HepG2 (cell line): ENCODE data around the gene XRCC5. TPM values are rescaled to one million over a fixed set of nuclear protein-coding genes. Genes with fewer than 3 reads are reported as not detected.

Experiments used
- ATAC-seq: fragments of 200-7000 bp; cut with Tn5 transposase; 3 replicates; pipeline ENCODE4 v1.9.1; 2020; ENCODE audit warnings: mild to moderate bottlenecking, moderate library complexity
- BruUV-seq: library from RNA; stranded (reverse); fragments of 400-500 nt; replicated peaks from 2 replicates; lab custom pipeline; 2021; lab: Mats Ljungman, UMichigan
- CTCF ChIA-PET: fragments of 300-600 bp; formaldehyde crosslinking; extraction: SDS; loops from one replicate; lab custom pipeline; 2021; ENCODE audit warnings: low total read pairs, inconsistent platforms, low intra/inter-chr PET ratio; lab: Yijun Ruan, JAX
- POLR2A ChIA-PET: fragments of 350-600 bp; sonication (Branson Sonifier 250); formaldehyde crosslinking; loops from one replicate; lab custom pipeline; 2020; ENCODE audit warnings: antibody characterized with exemption, inconsistent platforms; lab: Yijun Ruan, JAX
- DNase-seq: peaks from one replicate; pipeline ENCODE4 v3.0.0-alpha.2; 2015; ENCODE audit warnings: low spot score
- FAIRE-seq: peaks from 3 replicates; lab custom pipeline; 2011; peaks lifted over from hg19 to GRCh38; lab: Jason Lieb, UNC
- H2AFZ ChIP-seq: one replicate; pipeline ENCODE4 v1.6.1; 2011; ENCODE audit warnings: low read length, inconsistent platforms
- H3K27ac ChIP-seq: fragments of 300-600 bp; 3 replicates; pipeline ENCODE4 v1.8.0; 2011; ENCODE audit warnings: mixed run types, mild to moderate bottlenecking, mixed read lengths, low read length, inconsistent platforms; ENCODE audit not compliant: insufficient read depth; ENCODE audit errors: extremely low read length
- H3K27me3 ChIP-seq, 2 experiments: fragments of 200-600 bp in 1 of 2; 2 replicates in 1 of 2; 3 replicates in 1 of 2; pipeline versions ENCODE4 v1.6.0 to v1.8.0; 2011; ENCODE audit warnings: low read length in 2 of 2, mild to moderate bottlenecking in 2 of 2, moderate library complexity in 2 of 2, inconsistent platforms in 1 of 2; ENCODE audit not compliant: insufficient read depth in 2 of 2, control insufficient read depth in 1 of 2
- H3K36me3 ChIP-seq, 2 experiments: fragments of 200-600 bp in 1 of 2; replicated peaks in 1 of 2; 2 replicates in 1 of 2; 3 replicates in 1 of 2; pipeline versions ENCODE4 v1.5.1 to v1.8.0; 2011; ENCODE audit warnings: low read length in 2 of 2, inconsistent platforms in 1 of 2; ENCODE audit not compliant: insufficient read depth in 2 of 2, control insufficient read depth in 1 of 2
- H3K4me1 ChIP-seq: 2 replicates; pipeline ENCODE4 v1.5.1; 2012; ENCODE audit warnings: low read length, inconsistent platforms; ENCODE audit not compliant: insufficient read depth
- H3K4me2 ChIP-seq: 2 replicates; pipeline ENCODE4 v1.6.0; 2011; ENCODE audit warnings: low read depth, low read length, inconsistent platforms
- H3K4me3 ChIP-seq, 3 experiments: fragments of 200-600 bp in 1 of 3; sonication (generic), shearing (Covaris generic) in 1 of 3; replicated peaks in 1 of 3; 2 replicates each; pipeline ENCODE4 v1.5.1; 2011 to 2016; ENCODE audit warnings: low read length in 3 of 3, inconsistent platforms in 2 of 3, low read depth in 2 of 3, mild to moderate bottlenecking in 2 of 3, control low read depth in 1 of 3, mixed read lengths in 1 of 3; ENCODE audit not compliant: insufficient read depth in 1 of 3
- H3K79me2 ChIP-seq: one replicate; pipeline ENCODE4 v1.6.1; 2011; ENCODE audit warnings: low read length, inconsistent platforms; ENCODE audit not compliant: insufficient read depth
- H3K9ac ChIP-seq: 2 replicates; pipeline ENCODE4 v1.6.0; 2011; ENCODE audit warnings: mild to moderate bottlenecking, low read depth, low read length, inconsistent platforms; ENCODE audit not compliant: insufficient read depth
- H3K9me3 ChIP-seq: 2 replicates; pipeline ENCODE4 v1.5.1; 2012; ENCODE audit warnings: mild to moderate bottlenecking, low read length
- H4K20me1 ChIP-seq: 2 replicates; pipeline ENCODE4 v1.6.0; 2011; ENCODE audit warnings: inconsistent platforms, mild to moderate bottlenecking, low read length, moderate library complexity; ENCODE audit not compliant: insufficient read depth
- IRF9 ChIP-seq: sonication (generic); formaldehyde crosslinking; IDR thresholded peaks from 2 replicates; pipeline ENCODE4 v1.8.0; 2022; ENCODE audit warnings: missing genetic modification reagents, mild to moderate bottlenecking, borderline replicate concordance
- ZHX2 ChIP-seq, 2 experiments: sonication (generic) in 1 of 2; formaldehyde crosslinking in 1 of 2; IDR thresholded peaks; 2 replicates each; pipeline versions ENCODE4 v1.6.1 to v1.9.0; 2014 to 2022; ENCODE audit warnings: antibody characterized with exemption in 1 of 2, borderline replicate concordance in 1 of 2, inconsistent platforms in 1 of 2, low read depth in 1 of 2, missing genetic modification reagents in 1 of 2
- ZNF235 ChIP-seq: sonication (generic); formaldehyde crosslinking; IDR thresholded peaks from 2 replicates; pipeline ENCODE4 v1.8.1; 2023; ENCODE audit warnings: mild to moderate bottlenecking, missing genetic modification reagents, borderline replicate concordance
- ZNF367 ChIP-seq: sonication (generic); formaldehyde crosslinking; IDR thresholded peaks from 2 replicates; pipeline ENCODE4 v1.4.0; 2020; ENCODE audit warnings: missing genetic modification reagents, borderline replicate concordance
- ZNF382 ChIP-seq: sonication (generic); formaldehyde crosslinking; IDR thresholded peaks from 2 replicates; pipeline ENCODE4 v1.5.0; 2020; ENCODE audit warnings: missing genetic modification reagents, mild to moderate bottlenecking, borderline replicate concordance
- ZNF44 ChIP-seq: sonication (generic); formaldehyde crosslinking; IDR thresholded peaks from 2 replicates; pipeline ENCODE4 v1.5.1; 2020; ENCODE audit warnings: mild to moderate bottlenecking, missing genetic modification reagents
- ZNF549 ChIP-seq: sonication (generic); formaldehyde crosslinking; IDR thresholded peaks from 2 replicates; pipeline ENCODE4 v1.5.0; 2020; ENCODE audit warnings: missing genetic modification reagents
- ZNF589 ChIP-seq: sonication (generic); formaldehyde crosslinking; conservative IDR thresholded peaks from 2 replicates; pipeline ENCODE4 v1.8.0; 2022; ENCODE audit warnings: mild to moderate bottlenecking, moderate library complexity, missing genetic modification reagents
- in situ Hi-C: cut with HindIII; loops from 2 replicates; pipeline ENCODE4 v1.10.0; 2017; ENCODE audit warnings: low pct_unique_long_range_greater_than_20kb; ENCODE audit not compliant: extremely low pct_ligation_motif_present
- intact Hi-C: fragments of 100-400 bp; cut with micrococcal nuclease; formaldehyde crosslinking; loops from one replicate; pipeline ENCODE4 v1.10.0; 2022; ENCODE audit not compliant: unreplicated experiment
- polyA plus RNA-seq, 8 experiments: library from polyadenylated mRNA; depleted of rRNA in 3 of 8; stranded (reverse) in 7 of 8; unstranded in 1 of 8; fragments of >200 nt; fragmentation: Illumina TruSeq in 4 of 8; extraction: Trizol in 4 of 8; gene quantifications; 2 replicates each; pipeline versions ENCODE4 v1.2.1 to v1.2.3, GENCODE V29; 2011 to 2016; ENCODE audit warnings: low read depth in 4 of 8, missing spikeins in 1 of 8, mixed read lengths in 1 of 8; ENCODE audit not compliant: insufficient read depth in 1 of 8
- total RNA-seq, 5 experiments: library from RNA; depleted of rRNA; stranded (reverse); fragments of >200 nt; fragmentation: Illumina TruSeq; extraction: Trizol; gene quantifications; 2 replicates each; pipeline ENCODE4 v1.2.3, GENCODE V29; 2016; ENCODE audit warnings: low read depth in 1 of 5
- TF ChIP-seq, protein P1 (sequence below): sonication (generic); formaldehyde crosslinking; IDR thresholded peaks from 2 replicates; pipeline ENCODE4 v1.4.0; 2020; ENCODE audit warnings: mild to moderate bottlenecking, missing genetic modification reagents
- TF ChIP-seq, protein P2 (sequence below): sonication (generic); formaldehyde crosslinking; IDR thresholded peaks from 2 replicates; pipeline ENCODE4 v1.4.0; 2020; ENCODE audit warnings: missing genetic modification reagents, borderline replicate concordance

The XRCC5 gene
- total and polyA plus RNA-seq, 2 of the 13 experiments (the other 11 are each of a cell fraction or from before 2014, with no cell fraction given): 264 to 454 TPM

- POLR2A ChIA-PET: interaction anchor here (1.0 to 1.6 kb wide), 2 partner anchors 11 to 42 kb away, joined by 3 read pairs; no protein-coding TSS in a partner anchor
- Histone ChIP-seq H3K4me2 (peak overlapping the region; percentile 43), H3K27me3 (no peaks in the 10 kb centered on the region), H3K36me3 (peaks cover 1 to 31% of the 10 kb centered on the region in 2 experiments; a peak in 4 of 5 replicates), H3K9me3 (no peaks in the 10 kb centered on the region), H2AFZ (no peak overlapping the region), H3K27ac (peak overlapping the region; percentile 48), H3K9ac (no peak overlapping the region), H3K79me2 (peaks cover 54% of the 10 kb centered on the region), H3K4me3 (no peak overlapping the region), H4K20me1 (no peaks in the 10 kb centered on the region), H3K4me1 (peaks cover 95% of the 10 kb centered on the region)
- CTCF ChIA-PET: no interaction called here
- in situ Hi-C loops (no loop called here), intact Hi-C loops (no loop called here)
- BruUV-seq: no TSS peak
- TF ChIP-seq ZHX2 (IDR thresholded peaks at IDR 0.05; ENCODE audit: low read depth): no peak
- TF ChIP-seq ZHX2 (CRISPR knock-in tag; IDR thresholded peaks at IDR 0.05; ENCODE audit: borderline replicate concordance): no peak
- TF ChIP-seq, protein P1, sequence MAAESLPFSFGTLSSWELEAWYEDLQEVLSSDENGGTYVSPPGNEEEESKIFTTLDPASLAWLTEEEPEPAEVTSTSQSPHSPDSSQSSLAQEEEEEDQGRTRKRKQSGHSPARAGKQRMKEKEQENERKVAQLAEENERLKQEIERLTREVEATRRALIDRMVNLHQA (CRISPR knock-in tag): no peak
- TF ChIP-seq, protein P2, sequence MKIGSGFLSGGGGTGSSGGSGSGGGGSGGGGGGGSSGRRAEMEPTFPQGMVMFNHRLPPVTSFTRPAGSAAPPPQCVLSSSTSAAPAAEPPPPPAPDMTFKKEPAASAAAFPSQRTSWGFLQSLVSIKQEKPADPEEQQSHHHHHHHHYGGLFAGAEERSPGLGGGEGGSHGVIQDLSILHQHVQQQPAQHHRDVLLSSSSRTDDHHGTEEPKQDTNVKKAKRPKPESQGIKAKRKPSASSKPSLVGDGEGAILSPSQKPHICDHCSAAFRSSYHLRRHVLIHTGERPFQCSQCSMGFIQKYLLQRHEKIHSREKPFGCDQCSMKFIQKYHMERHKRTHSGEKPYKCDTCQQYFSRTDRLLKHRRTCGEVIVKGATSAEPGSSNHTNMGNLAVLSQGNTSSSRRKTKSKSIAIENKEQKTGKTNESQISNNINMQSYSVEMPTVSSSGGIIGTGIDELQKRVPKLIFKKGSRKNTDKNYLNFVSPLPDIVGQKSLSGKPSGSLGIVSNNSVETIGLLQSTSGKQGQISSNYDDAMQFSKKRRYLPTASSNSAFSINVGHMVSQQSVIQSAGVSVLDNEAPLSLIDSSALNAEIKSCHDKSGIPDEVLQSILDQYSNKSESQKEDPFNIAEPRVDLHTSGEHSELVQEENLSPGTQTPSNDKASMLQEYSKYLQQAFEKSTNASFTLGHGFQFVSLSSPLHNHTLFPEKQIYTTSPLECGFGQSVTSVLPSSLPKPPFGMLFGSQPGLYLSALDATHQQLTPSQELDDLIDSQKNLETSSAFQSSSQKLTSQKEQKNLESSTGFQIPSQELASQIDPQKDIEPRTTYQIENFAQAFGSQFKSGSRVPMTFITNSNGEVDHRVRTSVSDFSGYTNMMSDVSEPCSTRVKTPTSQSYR: no peak
- no peak for TF ChIP-seq IRF9 (CRISPR knock-in tag)
- TF ChIP-seq ZNF549 (CRISPR knock-in tag): no peak
- no peak for TF ChIP-seq ZNF382 (CRISPR knock-in tag)
- TF ChIP-seq ZNF367 (CRISPR knock-in tag): no peak
- no peak for TF ChIP-seq ZNF235
- no peak for TF ChIP-seq ZNF44 (CRISPR knock-in tag)
- TF ChIP-seq ZNF589 (CRISPR knock-in tag): no peak
- ATAC-seq: no peak
- no peak for FAIRE-seq
- DNase-seq: no peak
Observed at GRCh38 chr2:216072473-216072872, 36.7 kb upstream of the XRCC5 start.
